SW 1271 (cell line): ENCODE measurements around the gene CTSA.
A peak's percentile ranks its signal among the peaks of the same experiment; 100 is the strongest.
"Not testable (repeated sequence)": the region's sequence is repeated elsewhere in the genome, so short reads cannot be mapped to it uniquely, and the experiment has no call there.

Source experiments
- DNase-seq, 2 experiments: peaks; one replicate each; lab custom pipeline; 2025; lab: John Stamatoyannopoulos, UW

The CTSA gene

DNA sequence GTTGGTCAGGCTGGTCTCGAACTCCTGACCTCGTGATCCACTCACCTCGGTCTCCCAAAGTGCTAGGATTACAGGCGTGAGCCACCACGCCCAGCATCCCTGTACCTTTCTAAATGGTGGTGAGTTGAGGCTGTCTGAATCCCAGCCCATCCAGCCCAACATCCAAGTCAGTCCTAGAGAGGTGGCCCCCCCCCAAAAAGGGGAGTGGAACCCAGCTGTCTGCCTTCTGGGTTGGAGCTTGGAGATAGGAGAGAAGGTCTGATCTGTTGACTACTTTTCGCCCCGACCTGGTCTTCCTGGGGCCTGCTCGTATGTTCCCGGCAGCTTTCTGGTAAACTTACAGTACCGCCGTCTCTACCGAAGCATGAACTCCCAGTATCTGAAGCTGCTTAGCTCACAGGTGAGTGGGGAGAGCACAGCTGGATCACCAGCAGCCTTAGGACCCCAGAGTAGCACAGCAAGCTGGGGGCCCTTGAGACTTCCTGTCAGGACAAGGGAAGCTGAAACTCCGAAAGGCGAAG lies 5.6 kb downstream of the CTSA start:
- no peak for DNase-seq

DNA sequence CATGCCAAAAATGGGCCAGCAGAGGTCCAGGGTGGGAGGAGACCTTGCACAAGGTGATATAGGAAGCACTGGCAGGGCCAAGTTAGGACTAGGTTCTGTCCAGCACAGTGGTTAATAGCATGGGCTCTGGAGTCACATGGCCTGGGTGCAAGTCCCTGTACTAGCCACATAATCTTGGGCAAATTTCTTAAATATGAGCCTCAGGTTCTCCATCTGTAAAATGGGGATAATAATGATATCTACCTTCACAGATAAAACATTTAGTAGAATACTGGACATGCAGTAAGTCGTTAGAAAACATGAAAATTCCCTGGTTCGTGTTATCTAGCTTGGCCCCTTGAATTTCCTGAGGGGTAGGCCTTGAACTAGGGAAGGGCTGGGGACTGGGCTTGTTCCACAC lies 6.2 kb downstream of the CTSA start:
- no peak for DNase-seq

DNA sequence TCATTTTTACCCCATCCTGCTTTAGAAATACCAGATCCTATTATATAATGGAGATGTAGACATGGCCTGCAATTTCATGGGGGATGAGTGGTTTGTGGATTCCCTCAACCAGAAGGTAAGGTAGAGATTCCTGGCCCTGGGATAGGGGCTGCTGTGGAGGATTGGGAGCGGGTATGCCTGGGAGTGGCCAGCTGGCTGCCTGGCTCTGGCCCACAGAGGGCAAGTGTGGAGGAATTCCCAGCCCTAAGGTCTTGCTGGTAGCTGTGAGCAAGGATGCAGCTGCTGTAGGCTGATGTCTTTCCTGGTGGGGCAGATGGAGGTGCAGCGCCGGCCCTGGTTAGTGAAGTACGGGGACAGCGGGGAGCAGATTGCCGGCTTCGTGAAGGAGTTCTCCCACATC lies 6.6 kb downstream of the CTSA start:
- DNase-seq, result no peak

DNA sequence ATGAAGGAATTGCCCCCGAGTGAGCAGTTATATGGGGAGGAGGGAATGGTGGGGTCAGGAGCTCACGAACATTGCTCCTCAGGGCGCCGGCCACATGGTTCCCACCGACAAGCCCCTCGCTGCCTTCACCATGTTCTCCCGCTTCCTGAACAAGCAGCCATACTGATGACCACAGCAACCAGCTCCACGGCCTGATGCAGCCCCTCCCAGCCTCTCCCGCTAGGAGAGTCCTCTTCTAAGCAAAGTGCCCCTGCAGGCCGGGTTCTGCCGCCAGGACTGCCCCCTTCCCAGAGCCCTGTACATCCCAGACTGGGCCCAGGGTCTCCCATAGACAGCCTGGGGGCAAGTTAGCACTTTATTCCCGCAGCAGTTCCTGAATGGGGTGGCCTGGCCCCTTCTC lies 7.2 kb downstream of the CTSA start:
- no peak for DNase-seq

DNA sequence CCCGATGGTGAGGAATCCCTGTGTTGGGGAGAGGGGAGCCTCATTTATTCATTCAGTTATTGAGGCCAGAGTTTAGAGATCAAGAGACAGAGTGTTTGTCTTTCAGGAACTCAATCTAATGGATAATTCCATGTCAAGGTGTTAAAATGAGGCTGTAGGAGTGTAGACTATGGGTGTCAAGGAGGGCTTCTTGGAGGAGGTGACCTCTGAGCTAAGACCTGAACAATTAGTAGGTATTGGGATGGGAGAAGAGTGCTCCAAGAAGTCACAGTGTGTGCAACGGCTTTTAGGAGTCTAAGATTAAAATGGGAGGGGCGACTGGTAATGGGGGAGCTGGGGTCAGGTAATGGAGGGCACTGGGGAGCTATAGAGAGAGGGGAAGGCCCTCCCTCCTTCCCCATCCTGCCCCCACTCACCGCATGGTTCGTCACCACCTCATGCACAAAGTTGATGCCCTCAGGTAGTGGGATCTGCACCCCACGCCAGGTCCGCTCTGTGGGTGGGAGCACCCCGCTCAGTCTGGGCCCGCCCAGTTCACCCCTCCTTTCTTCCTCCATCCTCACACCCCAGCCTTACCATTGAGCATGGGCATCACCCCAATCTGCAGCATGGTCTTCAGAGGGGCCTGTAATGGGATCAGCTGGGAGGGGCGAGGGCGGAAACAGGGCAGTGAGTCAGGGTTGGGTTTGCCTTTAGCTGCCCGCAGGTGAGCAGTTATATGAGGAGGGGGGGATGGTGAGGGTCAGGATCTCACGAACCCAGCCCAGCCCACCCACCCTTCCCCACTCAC lies 8.1 kb downstream of the CTSA start:
- no peak for DNase-seq

DNA sequence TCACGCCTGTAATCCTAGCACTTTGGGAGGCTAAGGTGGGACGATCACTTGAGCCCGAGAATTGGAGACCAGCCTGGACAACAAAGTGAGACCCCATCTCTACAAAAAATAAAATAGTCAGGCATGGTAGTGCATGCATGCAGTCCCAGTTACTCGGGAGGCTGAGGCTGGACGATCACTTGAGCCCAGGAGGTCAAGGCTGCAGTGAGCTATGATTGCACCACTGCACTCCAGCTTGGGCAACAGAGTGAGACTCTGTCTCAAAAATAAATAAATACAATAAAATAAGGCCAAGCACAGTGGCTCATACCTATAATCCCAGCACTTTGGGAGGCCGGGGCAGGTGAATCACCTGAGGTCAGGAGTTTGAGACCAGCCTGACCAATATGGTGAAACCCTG lies 10.2 kb downstream of the CTSA start:
- not testable (repeated sequence) for DNase-seq

DNA sequence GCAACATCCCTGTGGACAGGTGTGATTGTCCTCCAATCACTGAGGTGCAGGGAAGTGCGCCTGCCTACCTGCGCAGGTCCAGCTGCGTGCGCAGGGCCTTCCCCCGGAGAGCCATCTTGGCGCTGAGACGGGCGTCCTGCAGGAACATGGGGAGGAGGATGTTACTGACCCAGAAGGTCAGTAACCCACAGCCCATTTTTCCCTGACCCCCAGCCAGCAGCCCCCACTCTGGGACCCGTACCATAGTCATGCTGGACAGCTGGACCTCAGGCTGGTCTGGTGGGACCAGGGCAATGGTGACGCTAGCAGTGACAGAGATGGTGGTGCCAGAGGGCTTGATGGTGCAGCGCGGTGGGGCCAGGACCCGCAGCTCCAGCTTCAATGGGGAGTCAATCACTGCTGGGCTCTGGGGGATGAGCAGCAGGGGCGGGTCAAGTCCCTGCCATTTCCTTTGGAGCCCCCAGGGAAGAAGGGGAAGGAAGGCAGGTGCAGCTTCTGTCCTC lies 11.1 kb downstream of the CTSA start:
- DNase-seq, result no peak

DNA sequence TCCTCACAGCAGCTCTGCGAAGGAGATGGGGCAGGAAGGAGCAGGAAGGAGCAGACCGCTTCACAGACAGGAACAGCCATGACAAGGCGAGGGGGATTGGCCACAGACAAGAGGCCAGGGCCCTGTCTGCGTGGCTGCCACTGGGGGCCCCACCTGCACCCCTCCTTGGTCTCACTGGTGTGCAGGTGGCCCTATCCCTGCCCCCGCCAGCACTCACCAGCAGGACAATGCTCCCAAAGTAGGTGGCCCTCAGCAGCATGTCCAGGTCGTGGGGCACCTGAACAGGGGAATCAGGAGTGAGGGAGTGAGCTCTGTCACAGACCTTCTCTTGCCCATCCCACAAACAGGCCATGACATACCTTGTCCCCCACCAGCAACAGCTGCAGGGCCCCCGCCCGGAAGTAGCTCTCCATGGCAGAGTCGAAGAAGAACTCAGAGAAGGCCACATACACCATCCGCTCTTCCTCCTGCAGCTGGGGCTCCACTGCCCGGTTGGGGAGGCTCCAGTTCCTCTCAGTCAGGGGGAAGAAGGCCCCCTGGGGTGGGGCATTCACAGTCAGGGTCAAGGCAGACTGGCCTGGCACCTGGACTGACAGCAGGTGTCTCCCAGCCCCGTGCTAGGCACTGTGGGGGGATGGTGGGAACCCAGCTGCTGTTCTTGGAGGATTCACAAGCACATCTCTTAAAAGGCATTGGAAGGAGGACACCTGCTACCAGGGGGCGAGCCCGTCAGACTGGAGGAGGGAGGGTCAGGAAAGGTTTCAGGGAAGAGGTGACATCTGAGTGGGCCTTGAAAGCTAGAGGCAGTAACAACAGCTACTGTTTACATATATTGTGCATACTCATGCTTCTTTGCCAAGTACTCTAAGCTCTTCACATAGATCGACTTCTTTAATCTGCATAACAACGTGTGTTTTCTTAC lies 13.7 kb downstream of the CTSA start:
- DNase-seq, result no peak

DNA sequence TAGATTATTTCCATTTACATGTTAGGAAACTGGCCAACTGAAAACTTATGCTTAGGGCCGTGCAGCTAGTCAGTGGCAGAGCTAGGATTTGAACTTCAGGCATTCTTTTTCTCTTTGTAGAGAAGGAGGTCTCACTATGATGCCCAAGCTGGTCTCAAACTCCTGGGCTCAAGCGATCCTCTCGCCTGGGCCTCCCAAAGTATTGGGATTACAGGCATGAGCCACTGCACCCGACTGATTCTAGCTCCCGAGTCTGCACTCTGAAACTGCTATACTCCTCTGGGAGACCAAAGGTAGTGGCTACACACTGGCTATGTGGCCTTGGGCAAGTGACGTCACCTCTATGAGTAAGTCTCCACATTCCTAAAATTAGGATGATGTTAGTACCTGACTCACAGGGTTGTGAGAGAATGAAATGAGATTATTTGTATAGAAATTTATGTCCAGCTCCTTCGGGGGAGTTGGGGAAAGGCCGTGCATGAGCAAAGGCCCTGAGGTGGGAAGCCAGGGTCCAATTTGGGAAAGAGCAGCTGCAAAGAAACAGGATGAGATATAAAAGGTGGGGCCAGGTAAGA lies 14.5 kb downstream of the CTSA start:
- DNase-seq, result peak in 1 of 2 experiments; percentile 8

DNA sequence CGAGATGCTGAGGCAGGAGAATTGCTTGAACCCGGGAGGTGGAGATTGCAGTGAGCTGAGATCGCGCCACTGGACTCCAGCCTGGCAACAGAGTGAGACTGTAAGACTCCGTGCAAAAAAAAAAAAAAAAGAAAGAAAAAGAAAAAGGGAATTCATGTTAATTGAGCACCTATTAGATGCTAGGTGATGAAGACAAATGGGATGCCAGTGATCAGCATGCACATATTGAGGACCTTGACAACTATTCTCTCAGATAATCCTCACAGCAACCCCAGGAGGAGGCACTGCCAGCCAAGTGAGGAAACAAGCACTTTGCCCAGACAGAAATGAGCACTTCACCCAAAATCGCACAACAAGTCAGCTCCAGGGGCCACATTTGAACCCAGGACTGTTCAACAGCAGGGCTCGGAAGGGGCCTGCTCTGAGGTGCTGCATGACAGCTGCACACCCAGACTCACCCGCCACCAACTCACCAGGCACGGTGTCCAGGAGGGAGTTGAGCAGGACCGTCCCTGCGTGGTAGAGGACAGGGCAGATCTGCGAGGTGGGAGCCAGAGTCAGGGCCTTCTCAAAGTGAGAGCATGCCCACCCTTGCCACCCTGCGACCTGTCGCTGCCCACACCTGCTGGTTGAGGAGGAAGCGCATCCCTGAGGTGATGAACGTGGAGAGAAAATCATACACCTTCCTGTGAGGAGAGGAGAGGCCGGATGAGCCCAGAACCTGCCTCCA lies 16.2 kb downstream of the CTSA start:
- no peak for DNase-seq

DNA sequence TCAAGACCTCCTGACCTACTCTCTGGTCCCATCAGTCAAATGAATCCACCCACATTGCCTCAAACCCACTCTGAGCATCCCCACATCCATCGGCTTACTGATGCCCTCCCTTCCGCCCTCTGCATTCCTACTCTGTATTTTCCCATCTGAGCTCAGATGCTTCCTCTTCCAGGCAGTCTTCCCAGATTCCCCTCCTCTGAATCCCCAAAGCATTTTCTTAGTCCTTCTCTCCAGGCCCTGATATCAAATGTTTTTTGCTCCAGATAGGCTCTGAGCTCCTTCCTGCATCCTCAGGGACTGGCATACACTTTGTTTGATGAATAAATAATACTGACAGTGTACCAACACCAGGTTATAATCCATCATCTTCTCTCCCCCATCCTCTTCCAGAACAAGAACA lies 16.9 kb downstream of the CTSA start:
- no peak for DNase-seq

DNA sequence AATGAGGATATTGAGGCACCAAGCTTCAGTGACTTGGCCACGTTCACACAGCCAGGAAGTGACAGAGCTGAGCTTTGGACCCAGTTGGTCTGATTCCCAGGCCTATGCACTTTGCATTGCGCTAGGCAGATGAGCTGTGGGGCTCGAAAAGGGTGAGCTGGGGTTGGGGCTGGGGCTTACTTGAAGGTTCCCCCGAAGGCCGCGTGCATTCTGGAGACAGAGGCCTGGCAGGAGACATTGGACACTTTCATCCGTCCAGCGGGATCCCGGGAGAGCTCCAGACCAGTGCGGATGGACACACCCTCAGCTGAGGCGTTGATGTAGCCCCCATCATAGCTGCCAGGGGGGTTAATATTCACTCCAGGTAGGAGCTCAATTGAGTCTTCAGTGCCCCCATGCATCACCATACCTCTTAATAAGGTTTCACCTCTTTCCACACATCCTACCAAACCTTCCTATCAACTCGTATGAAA lies 18.2 kb downstream of the CTSA start:
- no peak for DNase-seq

DNA sequence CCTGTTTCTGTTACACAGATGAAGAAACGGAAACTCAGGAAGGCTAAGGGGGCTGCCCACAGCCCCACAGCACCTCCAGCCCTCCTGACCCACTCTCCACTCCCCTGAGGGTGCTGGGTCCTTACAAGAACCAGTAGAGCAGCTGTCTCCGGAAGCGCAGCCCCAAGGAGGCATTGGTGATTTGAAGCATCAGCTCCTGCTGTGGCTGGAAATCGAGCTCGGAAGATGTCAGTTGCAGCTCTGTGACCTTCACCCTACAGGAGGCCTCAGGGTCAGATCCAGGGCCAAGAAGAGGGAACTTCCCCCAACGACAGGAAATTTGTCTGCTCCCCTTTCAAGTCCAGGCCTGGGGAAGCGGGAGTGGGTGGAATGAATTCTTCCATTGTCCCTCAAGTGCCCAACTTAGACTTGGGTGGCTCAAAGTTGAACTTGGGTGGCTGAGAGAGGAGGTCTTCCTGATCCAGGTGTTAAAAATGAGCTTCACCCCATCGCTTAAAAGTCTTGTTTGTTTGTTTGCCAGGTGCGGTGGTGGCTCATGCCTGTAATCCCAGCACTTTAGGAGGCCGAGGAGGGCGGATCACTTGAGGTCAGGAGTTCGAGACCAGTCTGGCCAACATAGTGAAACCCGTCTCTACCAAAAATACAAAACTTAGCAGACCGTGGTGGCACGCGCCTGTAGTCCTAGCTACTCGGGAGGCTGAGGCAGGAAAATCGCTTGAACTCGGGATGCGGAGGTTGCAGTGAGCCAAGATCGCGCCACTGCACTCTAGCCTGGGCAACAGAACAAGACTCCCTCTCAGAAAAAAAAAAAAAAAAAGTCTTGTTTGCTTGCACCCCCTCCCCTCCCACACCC lies 18.9 kb downstream of the CTSA start:
- no peak for DNase-seq

DNA sequence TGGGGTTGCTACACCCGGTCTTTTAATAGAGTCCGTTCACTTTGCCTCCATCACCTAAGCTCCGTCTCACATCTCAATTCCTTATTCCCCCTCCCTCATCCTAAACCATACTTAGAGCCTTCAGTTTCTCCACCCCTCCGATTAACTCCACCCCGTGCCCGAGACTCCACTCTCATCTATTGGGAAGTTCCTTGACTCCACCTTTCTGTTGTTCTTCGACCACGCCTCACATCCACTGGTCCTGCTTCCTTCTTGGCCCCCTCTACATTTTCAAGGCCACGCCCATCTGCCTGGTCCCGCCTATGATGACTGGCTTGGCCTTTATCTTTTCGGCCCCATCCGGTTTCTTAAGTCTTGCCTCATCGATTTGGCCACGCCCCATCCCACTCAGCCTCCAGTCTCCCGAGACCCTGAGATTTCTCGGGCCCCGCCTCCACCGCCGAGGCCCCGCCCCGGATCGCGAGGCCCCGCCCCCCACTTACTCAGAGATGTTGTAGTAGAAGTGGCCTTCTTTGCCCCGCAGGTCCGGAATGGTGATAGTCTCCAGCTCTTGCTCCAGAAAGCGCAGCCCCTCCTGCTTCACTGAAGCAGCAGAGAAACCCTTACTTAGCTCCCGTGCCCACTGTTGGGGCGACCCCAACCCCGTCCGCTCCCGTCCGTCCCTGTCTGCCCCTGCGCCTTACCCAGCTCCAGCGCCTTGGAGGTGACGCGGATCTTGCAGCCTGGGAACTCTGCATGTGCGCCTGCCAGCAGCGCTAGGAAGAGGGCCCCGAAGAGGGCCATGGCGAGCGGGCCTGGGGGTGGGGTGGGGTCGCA lies 19.7 kb downstream of the CTSA start:
- DNase-seq, result peak; percentile 26 to 27

DNA sequence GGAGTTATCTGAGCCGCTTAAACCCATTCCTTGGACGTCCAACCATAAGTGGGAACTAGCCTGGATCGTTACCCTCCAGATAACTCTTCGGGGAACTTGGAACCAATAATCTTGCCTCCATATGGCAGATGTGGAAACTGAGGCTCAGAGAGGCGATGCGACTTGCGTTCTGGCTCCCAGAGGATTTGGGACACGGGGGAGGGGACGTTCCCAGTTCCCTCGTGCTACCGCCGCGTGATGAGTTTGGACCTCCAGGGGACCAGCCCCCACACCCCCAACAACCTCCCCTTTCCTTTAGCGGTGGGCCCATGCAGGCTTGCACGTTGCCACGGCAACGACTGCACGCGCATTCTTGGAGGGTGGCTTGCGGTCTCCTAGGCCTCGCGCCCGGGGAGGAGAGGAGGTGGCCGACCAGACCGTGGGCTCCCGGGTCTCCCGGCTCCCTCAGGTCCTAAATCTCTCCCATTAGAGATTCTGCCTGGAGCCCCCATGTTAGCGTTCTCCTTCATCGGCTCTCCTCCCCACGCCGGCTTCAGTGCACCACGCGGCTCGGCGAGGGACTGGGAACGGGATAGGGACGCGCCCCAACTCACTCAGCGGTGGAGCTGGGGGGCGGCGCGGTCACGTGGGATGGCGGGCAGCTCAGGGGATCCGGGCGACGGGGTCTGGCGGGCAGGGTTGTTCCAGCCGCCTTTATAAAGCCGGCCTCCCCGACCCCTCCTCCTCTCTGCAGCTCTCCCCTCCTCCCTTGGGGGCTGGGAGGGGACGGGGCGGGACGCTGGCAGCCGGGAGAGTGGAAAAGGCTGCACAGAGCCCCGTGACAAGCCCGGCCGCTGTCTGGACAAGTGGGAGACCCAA lies 20.6 kb downstream of the CTSA start, which contains the start of gene PLTP:
TSS of gene PLTP (minus strand) at position 670 of the 858 bp plus-strand sequence. CDS start 703 bp downstream, outside the sequence.
- no peak for DNase-seq

DNA sequence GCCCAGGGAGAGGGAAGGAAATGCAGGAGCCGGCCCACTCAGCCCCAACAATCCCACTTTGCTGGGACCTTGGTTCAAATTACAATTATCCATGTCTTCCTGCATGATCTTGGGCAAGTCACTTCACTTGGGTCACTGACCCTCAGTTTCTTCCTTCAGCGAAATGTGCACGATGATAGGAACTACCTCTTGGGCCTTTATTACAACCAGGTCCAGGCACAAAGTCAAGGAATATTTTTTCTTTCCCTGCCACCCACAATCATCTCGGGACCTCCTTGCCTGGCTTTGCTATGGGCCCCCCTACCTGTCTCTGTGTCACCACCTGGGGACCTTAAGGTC lies 21.2 kb downstream of the CTSA start:
- DNase-seq, result no peak

DNA sequence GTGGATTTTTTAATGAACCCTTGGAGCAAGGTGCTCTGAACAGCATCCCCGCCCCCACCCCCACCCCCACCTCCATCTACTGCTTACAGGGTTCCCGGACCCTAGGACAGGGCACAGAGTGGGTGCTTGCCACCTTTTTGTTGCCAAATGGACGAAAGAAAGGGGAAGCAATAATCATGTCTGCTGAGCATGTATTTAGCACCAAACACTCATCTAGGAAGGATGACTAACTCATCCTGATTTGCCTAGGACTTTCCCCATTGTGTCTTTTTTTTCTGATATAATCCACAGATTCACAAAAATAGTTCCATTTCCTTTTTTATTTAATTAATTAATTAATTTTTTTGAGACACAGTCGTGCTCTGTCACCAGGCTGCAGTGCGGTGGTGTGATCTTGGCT lies 22.0 kb downstream of the CTSA start:
- DNase-seq, result no peak

DNA sequence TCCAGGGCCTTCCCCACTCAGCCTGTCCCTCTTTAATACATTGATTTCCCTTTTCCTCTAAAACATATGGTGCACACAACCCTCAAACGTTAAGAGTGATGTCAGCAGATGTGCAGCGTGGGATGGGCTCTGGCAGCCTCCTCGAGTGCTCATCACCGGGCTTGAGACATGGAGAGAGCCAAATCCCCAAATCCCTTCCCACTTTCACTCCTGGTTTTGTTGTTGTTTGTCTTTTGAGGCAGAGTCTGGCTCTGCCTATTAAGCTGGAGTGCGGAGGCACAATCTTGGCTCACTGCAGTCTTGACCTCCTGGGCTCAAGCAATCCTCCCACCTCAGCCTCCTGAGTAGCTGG lies 26.6 kb downstream of the CTSA start:
- DNase-seq, result no peak

DNA sequence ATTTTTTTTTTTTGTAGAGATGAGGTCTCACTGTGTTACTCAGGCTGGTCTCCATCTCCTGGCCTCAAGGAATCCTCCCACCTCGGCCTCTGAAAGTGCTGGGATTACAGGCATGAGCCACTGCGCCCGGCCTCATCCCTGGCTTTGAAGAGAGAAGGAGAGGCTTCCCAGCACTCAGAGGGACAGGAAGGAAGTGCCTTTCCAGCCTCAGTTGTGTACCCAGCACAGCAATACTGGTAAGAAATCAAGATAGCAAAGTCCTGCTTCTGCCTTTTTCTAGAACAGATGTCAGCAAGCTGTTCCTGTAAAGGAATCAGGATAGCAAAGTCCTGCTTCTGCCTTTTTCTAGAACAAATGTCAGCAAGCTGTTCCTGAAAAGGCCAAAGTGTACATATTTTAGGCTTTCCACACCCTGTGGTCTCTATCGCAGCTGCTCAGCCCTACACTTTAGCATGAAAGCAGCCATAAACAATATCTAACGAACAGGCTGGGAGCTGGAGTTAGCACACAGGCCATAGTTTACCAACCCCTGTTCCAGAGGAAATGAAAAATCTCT lies 27.1 kb downstream of the CTSA start:
- no peak for DNase-seq
